Astrocyte (in vitro differentiated cells and primary cell): Measurements from ENCODE around the gene CCDC92B. TPM values are rescaled to one million over a fixed set of nuclear protein-coding genes. Genes with fewer than 3 reads are reported as not detected.

ENCODE experiments used
- DNase-seq: peaks from one replicate; pipeline ENCODE4 v3.0.0-alpha.2; 2010; ENCODE audit warnings: low read depth
- FAIRE-seq: peaks from 2 replicates; lab custom pipeline; 2011; peaks lifted over from hg19 to GRCh38; lab: Jason Lieb, UNC
- H2AFZ ChIP-seq: 2 replicates; pipeline ENCODE4 v1.6.0; 2012; ENCODE audit warnings: low read depth, low read length, inconsistent platforms
- H3K27ac ChIP-seq: 2 replicates; pipeline ENCODE4 v1.5.1; 2011; ENCODE audit warnings: low read depth, low read length, inconsistent platforms
- H3K27me3 ChIP-seq: 2 replicates; pipeline ENCODE4 v1.6.0; 2011; ENCODE audit warnings: low read length, inconsistent platforms; ENCODE audit not compliant: insufficient read depth
- H3K36me3 ChIP-seq: 2 replicates; pipeline ENCODE4 v1.5.1; 2011; ENCODE audit warnings: low read length, inconsistent platforms; ENCODE audit not compliant: insufficient read depth
- H3K4me1 ChIP-seq: 2 replicates; pipeline ENCODE4 v1.5.1; 2011; ENCODE audit warnings: low read length, inconsistent platforms; ENCODE audit not compliant: insufficient read depth
- H3K4me2 ChIP-seq: 2 replicates; pipeline ENCODE4 v1.6.0; 2012; ENCODE audit warnings: low read length, inconsistent platforms
- H3K4me3 ChIP-seq: 2 replicates; pipeline ENCODE4 v1.5.1; 2011; ENCODE audit warnings: low read depth, mild to moderate bottlenecking, low read length, inconsistent platforms; ENCODE audit not compliant: insufficient read depth
- H3K79me2 ChIP-seq: 2 replicates; pipeline ENCODE4 v1.6.0; 2012; ENCODE audit warnings: mild to moderate bottlenecking, low read length, inconsistent platforms; ENCODE audit not compliant: insufficient read depth
- H3K9ac ChIP-seq: 2 replicates; pipeline ENCODE4 v1.6.0; 2012; ENCODE audit warnings: mild to moderate bottlenecking, low read length, inconsistent platforms
- H3K9me3 ChIP-seq: 2 replicates; pipeline ENCODE4 v1.5.1; 2012; ENCODE audit warnings: low read depth, mild to moderate bottlenecking, low read length, inconsistent platforms; ENCODE audit not compliant: insufficient read depth
- H4K20me1 ChIP-seq: 2 replicates; pipeline ENCODE4 v1.6.0; 2012; ENCODE audit warnings: low read length, inconsistent platforms; ENCODE audit not compliant: insufficient read depth
- H3K27ac Mint-ChIP-seq: one replicate; pipeline ENCODE4 v1.8.0; 2021; ENCODE audit warnings: mild to moderate bottlenecking, mixed read lengths; ENCODE audit not compliant: unreplicated experiment
- H3K27me3 Mint-ChIP-seq: one replicate; pipeline ENCODE4 v1.8.0; 2021; ENCODE audit warnings: low read depth, mixed read lengths; ENCODE audit not compliant: unreplicated experiment
- H3K36me3 Mint-ChIP-seq: one replicate; pipeline ENCODE4 v1.8.0; 2021; ENCODE audit warnings: low read depth, mixed read lengths; ENCODE audit not compliant: unreplicated experiment
- H3K4me1 Mint-ChIP-seq: one replicate; pipeline ENCODE4 v1.8.0; 2021; ENCODE audit warnings: low read depth, mixed read lengths; ENCODE audit not compliant: unreplicated experiment
- H3K4me3 Mint-ChIP-seq: one replicate; pipeline ENCODE4 v1.8.0; 2021; ENCODE audit warnings: mild to moderate bottlenecking, moderate library complexity, mixed read lengths; ENCODE audit not compliant: unreplicated experiment
- H3K9me3 Mint-ChIP-seq: one replicate; pipeline ENCODE4 v1.8.0; 2021; ENCODE audit warnings: mild to moderate bottlenecking, mixed read lengths; ENCODE audit not compliant: unreplicated experiment
- CTCF ChIP-seq: IDR thresholded peaks from 2 replicates; pipeline ENCODE4 v1.5.1; 2011; ENCODE audit warnings: low read depth, mild to moderate bottlenecking, inconsistent platforms, low read length, moderate library complexity; ENCODE audit not compliant: insufficient read depth
- EZH2 ChIP-seq: IDR thresholded peaks from 2 replicates; pipeline ENCODE4 v1.6.1; 2012; ENCODE audit warnings: mild to moderate bottlenecking, low read length, inconsistent platforms; ENCODE audit not compliant: insufficient read depth
- total RNA-seq: library from RNA; stranded (reverse); gene quantifications from 2 replicates; pipeline ENCODE4 v1.2.1, GENCODE V29; 2021

Gene CCDC92B
- total RNA-seq, 1 donor from 2014 or later, result 0.36 TPM

- no peak for FAIRE-seq
- H3K4me3 Mint-ChIP-seq, result no peak overlapping the region
- no peak for TF ChIP-seq EZH2
These were observed 12.5 kb downstream of the CCDC92B start for GRCh38 chr17:2736956-2737355.

GRCh38 chr17:2735896-2736295 lies 13.6 kb downstream of the CCDC92B start:
- Histone ChIP-seq H4K20me1 (no peaks in the 10 kb centered on the region), H3K27ac (no peak overlapping the region), H2AFZ (no peak overlapping the region), H3K4me3 (no peak overlapping the region), H3K4me1 (no peaks in the 10 kb centered on the region), H3K9ac (no peak overlapping the region), H3K27me3 (peaks cover under 1% of the 10 kb centered on the region), H3K79me2 (no peaks in the 10 kb centered on the region), H3K36me3 (no peaks in the 10 kb centered on the region), H3K4me2 (no peak overlapping the region), H3K9me3 (no peaks in the 10 kb centered on the region)
- TF ChIP-seq CTCF (no peak), EZH2 (no peak)
- no peaks in the 10 kb centered on the region for H3K36me3 Mint-ChIP-seq
- peaks cover 15% of the 10 kb centered on the region for H3K27me3 Mint-ChIP-seq
- no peaks in the 10 kb centered on the region for H3K4me1 Mint-ChIP-seq
- no peaks in the 10 kb centered on the region for H3K9me3 Mint-ChIP-seq
- DNase-seq (no peak), FAIRE-seq (no peak)
- H3K4me3 Mint-ChIP-seq, result no peak overlapping the region
- H3K27ac Mint-ChIP-seq, result no peak overlapping the region

More at GRCh38 chr17:2736956-2737355, 12.5 kb downstream of the CCDC92B start:
- Histone ChIP-seq H3K9ac (no peak overlapping the region), H3K4me2 (no peak overlapping the region), H3K79me2 (no peaks in the 10 kb centered on the region), H3K9me3 (no peaks in the 10 kb centered on the region), H4K20me1 (no peaks in the 10 kb centered on the region), H3K27me3 (no peaks in the 10 kb centered on the region), H3K4me3 (no peak overlapping the region), H3K36me3 (no peaks in the 10 kb centered on the region), H2AFZ (no peak overlapping the region), H3K4me1 (no peaks in the 10 kb centered on the region), H3K27ac (no peak overlapping the region)
- Mint-ChIP-seq H3K9me3 (no peaks in the 10 kb centered on the region), H3K36me3 (no peaks in the 10 kb centered on the region), H3K27me3 (peaks cover 14% of the 10 kb centered on the region), H3K4me1 (no peaks in the 10 kb centered on the region), H3K27ac (no peak overlapping the region)
- DNase-seq, result no peak

- H3K9me3 Mint-ChIP-seq, result no peaks in the 10 kb centered on the region
- H3K27me3 ChIP-seq, result peaks cover 5% of the 10 kb centered on the region
- FAIRE-seq (no peak), DNase-seq (no peak)
- H3K4me3 Mint-ChIP-seq, result no peak overlapping the region
- H3K9ac ChIP-seq, result no peak overlapping the region
- no peaks in the 10 kb centered on the region for H4K20me1 ChIP-seq
- no peak overlapping the region for H3K27ac Mint-ChIP-seq
- no peaks in the 10 kb centered on the region for H3K9me3 ChIP-seq
- no peak overlapping the region for H3K27ac ChIP-seq
- no peaks in the 10 kb centered on the region for H3K4me1 Mint-ChIP-seq
- no peak overlapping the region for H2AFZ ChIP-seq
- H3K36me3 Mint-ChIP-seq, result no peaks in the 10 kb centered on the region
- no peak overlapping the region for H3K4me3 ChIP-seq
- H3K4me1 ChIP-seq, result no peaks in the 10 kb centered on the region
- no peak for TF ChIP-seq CTCF
- no peak for TF ChIP-seq EZH2
- no peaks in the 10 kb centered on the region for H3K36me3 ChIP-seq
- H3K27me3 Mint-ChIP-seq, result peaks cover 18% of the 10 kb centered on the region
- H3K79me2 ChIP-seq, result no peaks in the 10 kb centered on the region
- no peak overlapping the region for H3K4me2 ChIP-seq
These were observed 14.5 kb downstream of the CCDC92B start for GRCh38 chr17:2734939-2735338.
